ENCODE data around the gene SMIM22.
A peak's percentile ranks its signal among the peaks of the same experiment; 100 is the strongest.

SMIM22 gene

DNA sequence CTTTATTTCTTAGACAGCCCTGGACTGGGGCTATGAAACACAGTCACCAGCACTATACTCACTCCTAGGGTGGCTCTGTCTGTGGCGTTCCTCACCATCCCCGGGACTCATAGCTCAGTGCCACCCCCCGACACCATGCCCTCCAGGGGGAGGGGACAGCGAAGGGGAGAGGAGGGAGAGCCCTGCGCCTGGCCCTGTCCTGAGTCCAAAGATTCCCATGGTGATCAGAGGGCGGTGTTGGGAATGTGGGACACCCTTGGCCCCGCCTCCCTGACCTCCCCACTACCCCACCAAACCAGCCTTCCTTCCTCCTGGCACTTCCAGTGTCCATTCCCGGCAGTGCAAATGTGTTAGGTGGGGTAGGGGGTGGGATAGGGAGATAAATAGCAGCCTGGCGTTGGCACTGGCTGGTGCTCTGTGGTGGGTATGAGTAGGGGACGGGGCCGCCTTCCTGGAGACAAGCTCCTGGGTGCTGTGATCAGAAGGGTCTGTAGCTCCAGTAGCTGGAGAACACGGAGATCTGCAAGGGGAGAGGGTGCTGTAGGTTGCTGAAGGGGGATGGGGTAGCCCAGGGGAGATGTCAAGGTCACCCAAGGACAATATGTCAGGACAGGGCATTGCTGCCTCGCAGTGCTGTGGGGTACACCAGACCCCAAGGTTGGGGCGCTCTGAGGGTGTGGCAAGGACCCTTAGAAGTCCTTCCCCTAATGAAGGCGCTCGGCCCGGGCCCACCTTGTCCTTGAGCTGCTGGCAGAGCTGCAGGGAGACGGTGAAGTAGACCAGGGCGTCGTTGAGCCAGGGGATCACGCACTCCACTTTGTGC is 2.0 kb downstream of the SMIM22 start:
- H3K4me1 ChIP-seq (ENCODE audit: control insufficient read depth, insufficient read depth, low read length) = peaks cover 2% of the 10 kb centered on the region; the same call in 1 of the 2 replicates
- H3K27me3 ChIP-seq (ENCODE audit: control insufficient read depth, insufficient read depth, low read length) = no peaks in the 10 kb centered on the region
- WGBS (ENCODE audit: insufficient coverage, insufficient read length) = no CpG with 5 or more reads among the region's 21 CpGs
- H3K36me3 ChIP-seq (ENCODE audit: control insufficient read depth, insufficient read depth, low read length) = peaks cover 8% of the 10 kb centered on the region
- DNase-seq (ENCODE audit: low read depth, low spot score) = no peak
- no peak overlapping the region for H3K4me3 ChIP-seq (ENCODE audit: low read length)
- H3K27ac ChIP-seq (ENCODE audit: low read length) = no peak overlapping the region
- no peaks in the 10 kb centered on the region for H3K9me3 ChIP-seq (ENCODE audit: control insufficient read depth, insufficient read depth, low read length)

DNA sequence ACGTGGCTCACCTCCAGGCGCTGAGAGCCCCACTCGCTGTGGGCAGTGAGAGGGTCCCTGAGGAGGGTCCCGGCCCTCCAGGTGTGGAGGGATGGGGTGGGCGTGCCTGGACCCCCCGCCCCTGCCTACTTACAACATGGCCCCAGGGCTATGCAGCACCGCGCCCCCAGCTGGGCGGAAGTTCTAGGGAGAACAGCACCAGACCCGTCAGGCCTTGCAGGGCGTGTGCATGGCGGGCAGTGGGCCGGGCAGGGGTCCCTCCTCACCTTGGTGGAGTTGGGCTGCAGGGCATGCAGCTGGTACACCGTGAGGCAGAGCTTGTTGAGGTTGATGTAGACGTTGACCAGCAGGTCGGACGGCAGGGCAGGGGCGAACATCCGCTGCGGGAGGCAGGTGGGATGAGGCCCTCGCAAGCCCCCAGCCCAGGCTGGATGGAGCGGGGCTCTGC is 2.7 kb downstream of the SMIM22 start:
- no CpG with 5 or more reads among the region's 22 CpGs for WGBS (ENCODE audit: insufficient coverage, insufficient read length)
- peaks cover 8% of the 10 kb centered on the region for H3K36me3 ChIP-seq (ENCODE audit: control insufficient read depth, insufficient read depth, low read length)
- H3K4me1 ChIP-seq (ENCODE audit: control insufficient read depth, insufficient read depth, low read length) = peaks cover 2% of the 10 kb centered on the region; the same call in 1 of the 2 replicates
- DNase-seq (ENCODE audit: low read depth, low spot score) = no peak
- no peaks in the 10 kb centered on the region for H3K27me3 ChIP-seq (ENCODE audit: control insufficient read depth, insufficient read depth, low read length)
- H3K4me3 ChIP-seq (ENCODE audit: low read length) = no peak overlapping the region
- H3K9me3 ChIP-seq (ENCODE audit: control insufficient read depth, insufficient read depth, low read length) = no peaks in the 10 kb centered on the region
- H3K27ac ChIP-seq (ENCODE audit: low read length) = no peak overlapping the region

DNA sequence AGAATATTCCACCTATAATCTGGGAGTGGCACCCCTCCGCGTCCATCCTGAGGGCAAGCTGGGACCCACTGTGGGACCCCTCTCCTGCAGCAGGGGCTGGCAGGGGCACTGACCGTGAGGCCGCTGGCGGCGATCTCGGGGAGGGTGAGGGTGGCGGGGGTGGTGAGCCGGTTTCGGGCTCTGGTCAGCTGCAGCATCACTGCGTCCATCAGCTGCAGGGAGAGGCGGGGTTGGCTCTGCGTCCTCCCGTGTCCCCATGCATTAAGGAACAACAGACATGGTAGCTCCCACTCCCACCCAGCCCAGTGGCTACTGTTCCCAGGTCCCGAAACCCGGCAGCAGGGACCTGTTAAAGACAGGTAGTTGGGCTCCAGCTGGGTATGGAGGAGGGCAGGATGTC is 3.3 kb downstream of the SMIM22 start:
- Histone ChIP-seq H3K36me3 (ENCODE audit: control insufficient read depth, insufficient read depth, low read length) (peaks cover 8% of the 10 kb centered on the region), H3K4me1 (ENCODE audit: control insufficient read depth, insufficient read depth, low read length) (peaks cover 2% of the 10 kb centered on the region; the same call in 1 of the 2 replicates), H3K4me3 (ENCODE audit: low read length) (no peak overlapping the region), H3K27me3 (ENCODE audit: control insufficient read depth, insufficient read depth, low read length) (no peaks in the 10 kb centered on the region), H3K9me3 (ENCODE audit: control insufficient read depth, insufficient read depth, low read length) (no peaks in the 10 kb centered on the region), H3K27ac (ENCODE audit: low read length) (no peak overlapping the region)
- no peak for DNase-seq (ENCODE audit: low read depth, low spot score)
- WGBS (ENCODE audit: insufficient coverage, insufficient read length) = no CpG with 5 or more reads among the region's 16 CpGs

DNA sequence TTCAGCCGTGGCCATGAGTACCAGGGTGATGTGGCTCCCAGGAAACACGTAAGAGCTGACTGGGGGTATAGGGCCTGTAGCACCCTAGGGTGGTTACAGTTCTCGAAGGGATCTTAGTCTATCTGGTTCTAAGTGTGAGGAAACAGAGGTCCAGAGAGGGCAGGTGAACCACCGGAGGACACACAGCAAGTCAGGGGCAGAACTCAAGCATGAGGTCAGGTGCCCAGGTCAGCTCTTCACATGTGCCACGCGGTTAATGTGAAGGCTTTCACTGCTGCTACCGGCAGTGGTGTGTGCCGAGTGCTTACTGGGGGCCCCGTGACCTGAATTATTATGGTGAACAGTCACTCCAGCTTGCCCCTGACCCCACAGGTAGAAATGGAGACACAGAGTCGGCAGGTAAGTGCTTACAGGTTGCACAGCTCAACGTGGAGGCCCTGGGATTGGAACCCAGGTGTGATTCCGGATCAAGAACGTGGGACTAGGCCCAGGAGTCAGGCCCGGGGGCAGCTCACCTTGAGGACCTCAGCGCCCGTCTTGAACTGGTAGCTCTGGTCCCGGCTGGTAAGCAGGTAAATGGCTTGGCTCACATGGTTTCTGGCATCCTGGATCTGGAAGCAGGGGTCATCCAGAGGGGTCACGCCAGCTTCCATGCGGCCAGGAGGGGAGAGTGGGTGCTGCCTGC is 4.1 kb downstream of the SMIM22 start:
- no peak overlapping the region for H3K4me3 ChIP-seq (ENCODE audit: low read length)
- H3K4me1 ChIP-seq (ENCODE audit: control insufficient read depth, insufficient read depth, low read length) = peaks cover 2% of the 10 kb centered on the region; the same call in 1 of the 2 replicates
- H3K36me3 ChIP-seq (ENCODE audit: control insufficient read depth, insufficient read depth, low read length) = peaks cover 10% of the 10 kb centered on the region
- no peaks in the 10 kb centered on the region for H3K9me3 ChIP-seq (ENCODE audit: control insufficient read depth, insufficient read depth, low read length)
- WGBS (ENCODE audit: insufficient coverage, insufficient read length) = no CpG with 5 or more reads among the region's 19 CpGs
- no peaks in the 10 kb centered on the region for H3K27me3 ChIP-seq (ENCODE audit: control insufficient read depth, insufficient read depth, low read length)
- DNase-seq (ENCODE audit: low read depth, low spot score) = no peak
- no peak overlapping the region for H3K27ac ChIP-seq (ENCODE audit: low read length)

DNA sequence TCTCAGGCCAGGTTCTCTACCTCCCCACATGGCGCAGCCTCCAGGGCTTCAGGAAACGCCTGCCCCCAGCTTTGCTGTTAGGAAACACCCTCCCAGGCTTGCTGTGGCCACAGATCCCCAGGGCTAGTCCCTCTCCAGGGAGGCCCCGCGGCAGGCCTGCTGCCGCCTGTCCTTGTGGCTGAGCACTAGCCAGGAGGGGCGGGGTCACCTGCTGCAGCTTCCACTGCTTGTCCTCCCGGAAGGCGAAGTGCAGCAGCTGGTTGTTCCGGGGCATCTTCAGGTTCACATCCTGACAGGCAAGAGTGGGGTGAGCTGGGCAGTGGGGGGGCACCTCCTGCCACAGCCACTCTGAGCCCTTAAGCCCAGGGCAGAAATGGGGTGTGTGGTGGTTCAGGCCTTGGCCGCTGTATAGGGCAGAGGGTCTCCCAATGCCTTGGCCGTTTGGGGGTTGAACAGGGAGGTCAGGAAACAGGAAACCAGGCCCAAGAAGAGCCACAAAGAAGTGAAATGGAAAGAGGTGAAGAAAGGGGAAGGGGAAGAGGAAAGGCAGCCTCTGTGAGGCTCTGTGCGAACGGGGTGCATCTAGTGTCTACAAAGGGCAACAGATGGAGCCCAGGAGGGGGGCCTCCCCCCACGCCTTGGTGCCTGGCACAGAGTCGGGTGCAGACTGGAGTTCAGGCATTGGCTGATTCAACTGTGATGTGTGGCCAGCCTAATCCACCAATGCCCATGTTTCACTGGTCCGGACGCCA is 5.3 kb downstream of the SMIM22 start:
- Histone ChIP-seq H3K4me1 (ENCODE audit: control insufficient read depth, insufficient read depth, low read length) (peaks cover 2% of the 10 kb centered on the region; the same call in 1 of the 2 replicates), H3K36me3 (ENCODE audit: control insufficient read depth, insufficient read depth, low read length) (peaks cover 11% of the 10 kb centered on the region), H3K27me3 (ENCODE audit: control insufficient read depth, insufficient read depth, low read length) (no peaks in the 10 kb centered on the region), H3K9me3 (ENCODE audit: control insufficient read depth, insufficient read depth, low read length) (no peaks in the 10 kb centered on the region), H3K27ac (ENCODE audit: low read length) (no peak overlapping the region), H3K4me3 (ENCODE audit: low read length) (no peak overlapping the region)
- no CpG with 5 or more reads among the region's 17 CpGs for WGBS (ENCODE audit: insufficient coverage, insufficient read length)
- no peak for DNase-seq (ENCODE audit: low read depth, low spot score)

DNA sequence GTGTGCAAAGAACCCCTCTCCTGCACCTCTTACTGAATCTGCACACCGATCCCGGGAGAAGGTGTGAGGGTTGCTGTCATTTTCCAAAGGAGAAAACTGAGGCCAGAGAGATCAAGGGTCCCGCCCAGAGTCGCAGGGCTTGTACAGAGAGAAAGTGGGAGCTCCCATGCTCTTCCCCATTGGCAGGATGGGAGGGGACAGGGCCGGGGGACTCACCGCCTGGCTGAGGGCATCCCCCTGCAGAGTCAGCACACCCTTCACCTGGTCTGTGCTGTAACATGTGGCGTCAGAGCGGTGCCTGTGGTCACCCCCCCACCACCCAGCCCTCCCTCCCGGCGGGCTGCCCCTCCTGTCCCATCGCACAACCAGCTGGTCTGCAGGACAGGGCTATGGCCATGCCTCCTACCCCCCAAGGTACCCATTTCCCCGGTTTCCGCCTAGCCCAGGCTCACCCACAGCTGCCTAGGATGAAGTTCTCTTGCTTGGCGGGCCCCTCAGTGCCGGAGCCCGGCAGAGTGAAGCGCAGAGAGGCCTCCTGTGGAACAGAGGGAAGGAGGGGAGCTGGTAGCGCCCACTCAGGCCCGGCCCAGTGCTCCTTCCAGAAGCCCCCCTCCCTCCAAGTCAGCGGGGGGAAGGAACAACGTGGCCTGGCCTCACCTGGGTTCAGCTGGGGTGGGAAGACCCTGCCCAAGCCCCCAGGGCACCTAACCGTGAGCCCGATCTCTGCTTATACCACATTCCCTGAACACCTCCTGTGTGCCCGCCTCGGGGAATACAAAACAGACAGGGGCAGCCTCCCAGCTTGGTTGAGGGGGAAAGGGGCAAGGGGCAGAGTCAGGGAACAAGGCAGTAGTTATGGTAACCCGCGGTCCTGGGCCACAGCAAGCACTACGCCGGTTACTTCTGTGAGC is 6.1 kb downstream of the SMIM22 start:
- Histone ChIP-seq H3K27me3 (ENCODE audit: control insufficient read depth, insufficient read depth, low read length) (no peaks in the 10 kb centered on the region), H3K36me3 (ENCODE audit: control insufficient read depth, insufficient read depth, low read length) (peaks cover 11% of the 10 kb centered on the region), H3K4me3 (ENCODE audit: low read length) (peak overlapping the region; percentile 93; the same call in 1 of the 2 replicates), H3K27ac (ENCODE audit: low read length) (no peak overlapping the region), H3K4me1 (ENCODE audit: control insufficient read depth, insufficient read depth, low read length) (peaks cover 2% of the 10 kb centered on the region; the same call in 1 of the 2 replicates), H3K9me3 (ENCODE audit: control insufficient read depth, insufficient read depth, low read length) (no peaks in the 10 kb centered on the region)
- DNase-seq (ENCODE audit: low read depth, low spot score) = no peak
- no CpG with 5 or more reads among the region's 29 CpGs for WGBS (ENCODE audit: insufficient coverage, insufficient read length)

DNA sequence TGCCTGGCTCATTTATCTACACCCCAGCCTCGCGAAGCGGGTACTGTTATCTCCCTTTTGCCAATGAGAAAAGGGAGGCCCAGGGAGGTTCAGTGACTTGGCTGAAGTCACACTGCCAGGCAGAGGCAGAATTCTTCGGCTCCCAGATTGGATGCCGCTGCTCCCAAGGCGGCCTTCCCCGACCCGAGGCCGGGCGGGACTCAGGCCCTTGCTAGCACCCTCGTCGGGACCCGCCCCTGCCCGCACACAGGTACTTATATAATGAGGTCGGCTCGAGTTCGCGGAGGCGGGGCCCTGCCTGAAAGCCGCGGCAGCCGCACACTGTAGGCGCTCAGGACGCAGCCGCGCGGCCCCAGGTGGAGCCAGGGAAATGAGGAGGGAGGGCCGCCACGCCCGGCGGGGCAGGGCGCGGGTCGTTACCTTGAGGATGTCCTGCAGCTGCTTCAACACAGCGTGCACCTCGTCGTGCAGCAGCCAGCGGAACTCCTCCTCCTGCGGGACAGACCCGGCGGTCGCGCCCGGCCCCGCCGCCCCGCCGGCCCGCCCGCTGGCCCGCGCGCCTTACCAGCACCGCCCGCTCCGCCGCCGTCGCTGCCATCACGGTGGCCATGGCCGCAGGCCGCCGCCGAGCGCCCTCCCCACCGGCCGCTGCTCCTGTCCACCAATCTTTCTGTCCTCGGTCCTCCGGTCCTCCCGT is 6.9 kb downstream of the SMIM22 start, which contains the start of gene ROGDI:
TSS of gene ROGDI (minus strand) at position 672 of the 697 bp plus-strand sequence. CDS start at position 610, 62 bp downstream.
- peaks cover 11% of the 10 kb centered on the region for H3K36me3 ChIP-seq (ENCODE audit: control insufficient read depth, insufficient read depth, low read length)
- no peak within 1 kb of the TSS for H3K27ac ChIP-seq (ENCODE audit: low read length)
- peaks cover 2% of the 10 kb centered on the region; the same call in 1 of the 2 replicates for H3K4me1 ChIP-seq (ENCODE audit: control insufficient read depth, insufficient read depth, low read length)
- WGBS (ENCODE audit: insufficient coverage, insufficient read length) = no CpG with 5 or more reads among the region's 70 CpGs
- peak within 1 kb of the TSS; percentile 93 for H3K4me3 ChIP-seq (ENCODE audit: low read length)
- DNase-seq (ENCODE audit: low read depth, low spot score) = peak; percentile 70
- no peaks in the 10 kb centered on the region for H3K27me3 ChIP-seq (ENCODE audit: control insufficient read depth, insufficient read depth, low read length)
- H3K9me3 ChIP-seq (ENCODE audit: control insufficient read depth, insufficient read depth, low read length) = no peaks in the 10 kb centered on the region

DNA sequence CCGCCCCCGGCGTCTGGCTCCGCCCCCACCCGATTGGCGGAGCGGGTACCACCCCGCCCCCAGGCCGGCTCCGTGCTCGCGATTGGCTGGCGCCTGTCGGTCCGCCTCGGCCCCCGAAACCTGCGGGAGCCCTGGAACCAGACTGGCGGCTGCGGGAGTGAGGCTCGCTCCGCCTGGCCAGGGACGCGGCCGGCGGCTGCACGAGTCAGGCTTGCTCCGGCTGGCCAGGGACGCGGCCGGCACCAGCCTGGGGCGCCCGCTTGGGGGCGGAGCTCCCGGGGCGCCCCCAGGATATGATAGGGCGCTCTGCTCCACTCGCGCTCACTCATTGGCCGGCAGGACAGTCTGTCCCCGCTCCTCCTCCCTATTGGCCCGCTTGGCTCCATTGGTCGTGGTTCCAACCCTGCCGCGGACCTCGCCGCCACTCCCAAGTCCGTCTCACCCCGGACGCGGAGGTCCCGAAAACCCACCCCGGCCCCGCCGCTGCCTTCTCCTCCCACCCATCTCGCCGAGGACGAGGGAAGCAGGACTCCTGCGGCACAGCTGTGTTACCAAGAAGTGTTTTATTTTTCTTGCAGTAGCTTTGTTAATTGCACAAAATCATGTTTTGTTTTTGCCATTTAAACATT is 7.6 kb downstream of the SMIM22 start:
- Histone ChIP-seq H3K27me3 (ENCODE audit: control insufficient read depth, insufficient read depth, low read length) (no peaks in the 10 kb centered on the region), H3K36me3 (ENCODE audit: control insufficient read depth, insufficient read depth, low read length) (peaks cover 11% of the 10 kb centered on the region), H3K27ac (ENCODE audit: low read length) (no peak overlapping the region), H3K9me3 (ENCODE audit: control insufficient read depth, insufficient read depth, low read length) (no peaks in the 10 kb centered on the region), H3K4me3 (ENCODE audit: low read length) (peak overlapping the region; percentile 93), H3K4me1 (ENCODE audit: control insufficient read depth, insufficient read depth, low read length) (peaks cover 2% of the 10 kb centered on the region; the same call in 1 of the 2 replicates)
- WGBS (ENCODE audit: insufficient coverage, insufficient read length) = no CpG with 5 or more reads among the region's 59 CpGs
- peak; percentile 81 for DNase-seq (ENCODE audit: low read depth, low spot score)

DNA sequence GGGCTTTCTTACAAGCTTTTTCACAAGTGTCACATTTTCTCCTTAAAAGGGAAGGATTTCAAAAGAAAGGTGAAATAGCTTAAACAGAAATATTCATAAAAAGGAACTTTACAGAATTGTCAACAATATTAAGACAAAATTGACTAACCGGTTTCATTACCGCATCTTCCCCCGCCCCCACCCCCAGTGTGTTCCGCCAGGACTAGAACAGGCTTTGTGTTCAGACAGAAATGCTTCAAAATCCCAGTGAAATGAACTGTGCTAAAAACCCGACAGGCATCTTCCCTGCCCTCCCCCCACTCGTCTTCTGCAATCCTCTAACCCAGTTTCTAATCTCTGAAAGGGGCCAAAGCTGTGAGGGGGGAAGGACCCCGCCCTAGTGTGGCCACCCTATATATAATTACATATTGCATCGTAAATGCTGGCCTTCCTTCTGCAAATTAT is 8.3 kb downstream of the SMIM22 start:
- Histone ChIP-seq H3K4me1 (ENCODE audit: control insufficient read depth, insufficient read depth, low read length) (peaks cover 2% of the 10 kb centered on the region; the same call in 1 of the 2 replicates), H3K4me3 (ENCODE audit: low read length) (no peak overlapping the region), H3K36me3 (ENCODE audit: control insufficient read depth, insufficient read depth, low read length) (peaks cover 11% of the 10 kb centered on the region), H3K27me3 (ENCODE audit: control insufficient read depth, insufficient read depth, low read length) (no peaks in the 10 kb centered on the region), H3K27ac (ENCODE audit: low read length) (no peak overlapping the region), H3K9me3 (ENCODE audit: control insufficient read depth, insufficient read depth, low read length) (no peaks in the 10 kb centered on the region)
- no peak for DNase-seq (ENCODE audit: low read depth, low spot score)
- no CpG with 5 or more reads among the region's 8 CpGs for WGBS (ENCODE audit: insufficient coverage, insufficient read length)

All from iPS DF 6.9 (cell line).